WTC11 (cell line): Measurements from ENCODE around the gene ADAT3. TPM values are rescaled to one million over a fixed set of nuclear protein-coding genes. Genes with fewer than 3 reads are reported as not detected.

Source experiments
- ATAC-seq: fragments of 200-7000 bp; cut with Tn5 transposase; 2 replicates; pipeline ENCODE4 v1.10.0; 2021; ENCODE audit warnings: mild to moderate bottlenecking, moderate library complexity
- CTCF ChIA-PET: fragments of 300-600 bp; sonication (Branson Sonifier 250); formaldehyde crosslinking; loops from one replicate; lab custom pipeline; 2021; ENCODE audit warnings: antibody characterized with exemption; lab: Charles Lee
- POLR2A ChIA-PET: fragments of 350-600 bp; sonication (Branson Sonifier 250); formaldehyde crosslinking; loops from one replicate; lab custom pipeline; 2021; ENCODE audit warnings: antibody characterized with exemption; lab: Charles Lee
- DNase-seq: peaks from one replicate; pipeline ENCODE4 v3.0.0; 2021; ENCODE audit warnings: low spot score
- H3K27ac Mint-ChIP-seq: 2 replicates; pipeline ENCODE4 v1.8.0; 2021; ENCODE audit warnings: mixed read lengths
- H3K27me3 Mint-ChIP-seq: 2 replicates; pipeline ENCODE4 v1.8.0; 2021; ENCODE audit warnings: low read depth, mild to moderate bottlenecking, moderate library complexity, mixed read lengths
- H3K36me3 Mint-ChIP-seq: 2 replicates; pipeline ENCODE4 v1.8.0; 2021; ENCODE audit warnings: mixed read lengths
- H3K4me1 Mint-ChIP-seq: 2 replicates; pipeline ENCODE4 v1.8.0; 2022; ENCODE audit warnings: mixed read lengths
- H3K4me3 Mint-ChIP-seq: 2 replicates; pipeline ENCODE4 v1.8.0; 2021; ENCODE audit warnings: mild to moderate bottlenecking, moderate library complexity, mixed read lengths
- H3K9me3 Mint-ChIP-seq: 2 replicates; pipeline ENCODE4 v1.8.0; 2021; ENCODE audit warnings: mixed read lengths
- ELF4 ChIP-seq: sonication (generic); formaldehyde crosslinking; IDR thresholded peaks from 2 replicates; pipeline ENCODE4 v1.8.1; 2022; ENCODE audit warnings: low read depth, mild to moderate bottlenecking, moderate library complexity, missing genetic modification reagents
- EMX1 ChIP-seq: fragments of 250-450 bp; sonication (Bioruptor Pico); IDR thresholded peaks from 2 replicates; pipeline ENCODE4 v1.8.0; 2021; ENCODE audit warnings: mild to moderate bottlenecking
- ESRRA ChIP-seq: sonication (generic); formaldehyde crosslinking; IDR thresholded peaks from 2 replicates; pipeline ENCODE4 v1.8.1; 2022; ENCODE audit warnings: mild to moderate bottlenecking, missing genetic modification reagents, borderline replicate concordance
- FOXJ3 ChIP-seq: sonication (generic); formaldehyde crosslinking; IDR thresholded peaks from 2 replicates; pipeline ENCODE4 v1.9.0; 2021; ENCODE audit warnings: missing genetic modification reagents, mild to moderate bottlenecking, borderline replicate concordance
- FOXP1 ChIP-seq: sonication (generic); formaldehyde crosslinking; IDR thresholded peaks from 2 replicates; pipeline ENCODE4 v1.8.0; 2022; ENCODE audit warnings: missing genetic modification reagents, mild to moderate bottlenecking, moderate library complexity, borderline replicate concordance
- GABPB1 ChIP-seq: sonication (generic); formaldehyde crosslinking; IDR thresholded peaks from 2 replicates; pipeline ENCODE4 v1.8.1; 2023; ENCODE audit warnings: mild to moderate bottlenecking, missing genetic modification reagents
- GTF2I ChIP-seq: fragments of 250-450 bp; sonication (Bioruptor Pico); conservative IDR thresholded peaks from 2 replicates; pipeline ENCODE4 v1.4.0; 2021; ENCODE audit warnings: mild to moderate bottlenecking
- HMGA2 ChIP-seq: fragments of 250-450 bp; sonication (Bioruptor Pico); IDR thresholded peaks from 2 replicates; pipeline ENCODE4 v1.4.0; 2021; ENCODE audit warnings: mild to moderate bottlenecking, moderate library complexity
- MXD4 ChIP-seq: fragments of 250-450 bp; sonication (Bioruptor Pico); IDR thresholded peaks from 2 replicates; pipeline ENCODE4 v1.8.0; 2021; ENCODE audit warnings: mild to moderate bottlenecking, moderate library complexity, borderline replicate concordance
- OVOL2 ChIP-seq: fragments of 250-450 bp; sonication (Bioruptor Pico); IDR thresholded peaks from 2 replicates; pipeline ENCODE4 v1.9.0; 2021; ENCODE audit warnings: mild to moderate bottlenecking, borderline replicate concordance
- PRRX2 ChIP-seq: fragments of 250-450 bp; sonication (Bioruptor Pico); IDR thresholded peaks from 2 replicates; pipeline ENCODE4 v1.8.0; 2021; ENCODE audit warnings: mild to moderate bottlenecking
- RELA ChIP-seq: sonication (generic); formaldehyde crosslinking; IDR thresholded peaks from 2 replicates; pipeline ENCODE4 v1.8.1; 2022; ENCODE audit warnings: missing genetic modification reagents, mild to moderate bottlenecking, borderline replicate concordance
- SOX15 ChIP-seq: fragments of 250-450 bp; sonication (Bioruptor Pico); IDR thresholded peaks from 2 replicates; pipeline ENCODE4 v1.9.0; 2021; ENCODE audit warnings: mild to moderate bottlenecking
- SP1 ChIP-seq: sonication (generic); formaldehyde crosslinking; conservative IDR thresholded peaks from 2 replicates; pipeline ENCODE4 v1.8.1; 2022; ENCODE audit warnings: missing genetic modification reagents
- TEAD4 ChIP-seq: sonication (generic); formaldehyde crosslinking; IDR thresholded peaks from 2 replicates; pipeline ENCODE4 v1.8.0; 2022; ENCODE audit warnings: mild to moderate bottlenecking, missing genetic modification reagents
- TP53 ChIP-seq: sonication (generic); formaldehyde crosslinking; IDR thresholded peaks from 2 replicates; pipeline ENCODE4 v1.8.1; 2023; ENCODE audit warnings: mild to moderate bottlenecking, missing genetic modification reagents
- ZNF219 ChIP-seq: sonication (generic); formaldehyde crosslinking; IDR thresholded peaks from 2 replicates; pipeline ENCODE4 v1.8.0; 2023; ENCODE audit warnings: missing genetic modification reagents, mild to moderate bottlenecking, borderline replicate concordance
- ZNF396 ChIP-seq: fragments of 250-450 bp; sonication (Bioruptor Pico); IDR thresholded peaks from 2 replicates; pipeline ENCODE4 v1.8.0; 2021; ENCODE audit warnings: mild to moderate bottlenecking, moderate library complexity, borderline replicate concordance
- ZNF423 ChIP-seq: fragments of 250-450 bp; sonication (Bioruptor Pico); IDR thresholded peaks from 2 replicates; pipeline ENCODE4 v2.1.2; 2022; ENCODE audit warnings: mild to moderate bottlenecking, moderate library complexity
- ZNF671 ChIP-seq: fragments of 250-450 bp; sonication (Bioruptor Pico); IDR thresholded peaks from 2 replicates; pipeline ENCODE4 v1.8.0; 2021; ENCODE audit warnings: mild to moderate bottlenecking
- total RNA-seq: library from RNA; stranded (reverse); gene quantifications from 3 replicates; pipeline ENCODE4 v1.2.3, GENCODE V29; 2021
- TF ChIP-seq, protein P1 (sequence below): fragments of 250-450 bp; sonication (Bioruptor Pico); IDR thresholded peaks from 2 replicates; pipeline ENCODE4 v1.9.0; 2021; ENCODE audit warnings: mild to moderate bottlenecking
- TF ChIP-seq, protein P2 (sequence below): sonication (generic); formaldehyde crosslinking; IDR thresholded peaks from 2 replicates; pipeline ENCODE4 v1.8.1; 2023; ENCODE audit warnings: mild to moderate bottlenecking, missing genetic modification reagents, moderate library complexity
- TF ChIP-seq, protein P3 (sequence below): sonication (generic); formaldehyde crosslinking; IDR thresholded peaks from 2 replicates; pipeline ENCODE4 v1.8.1; 2022; ENCODE audit warnings: mild to moderate bottlenecking, moderate library complexity, missing genetic modification reagents
- TF ChIP-seq, protein P4 (sequence below): fragments of 200-600 bp; IDR thresholded peaks from 2 replicates; pipeline ENCODE4 v1.8.0; 2022; ENCODE audit warnings: antibody characterized with exemption
- TF ChIP-seq, protein P5 (sequence below): sonication (generic); formaldehyde crosslinking; IDR thresholded peaks from 2 replicates; pipeline ENCODE4 v1.8.1; 2022; ENCODE audit warnings: mild to moderate bottlenecking, missing genetic modification reagents, moderate library complexity, borderline replicate concordance
- TF ChIP-seq, protein P6 (sequence below): sonication (generic); formaldehyde crosslinking; conservative IDR thresholded peaks from 2 replicates; pipeline ENCODE4 v1.8.1; 2023; ENCODE audit warnings: mild to moderate bottlenecking, low read depth, missing genetic modification reagents, moderate library complexity

The ADAT3 gene
- total RNA-seq, 1 experiment from 2014 or later: 20.3 TPM

DNA sequence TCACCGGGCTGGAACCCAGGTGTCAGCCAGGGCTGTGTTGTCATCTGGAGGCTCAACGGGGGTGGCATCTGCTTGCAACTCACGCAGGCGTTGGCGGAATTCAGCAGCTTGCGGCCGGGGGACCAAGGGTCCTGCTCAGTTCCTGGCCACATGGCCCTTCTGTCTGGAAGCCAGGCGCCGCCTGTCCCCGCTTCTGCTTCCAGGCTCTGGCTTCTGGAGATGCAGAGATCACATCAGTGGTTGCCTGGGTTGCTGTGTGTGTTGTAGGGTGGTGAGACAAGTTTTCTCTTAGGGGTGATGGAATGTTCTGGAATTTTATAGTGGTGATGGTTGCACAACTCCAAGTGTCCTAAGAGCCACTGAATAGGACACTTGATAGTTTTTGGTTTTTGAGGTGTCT lies 5.0 kb downstream of the ADAT3 start (continued):
- TF ChIP-seq, protein P1, sequence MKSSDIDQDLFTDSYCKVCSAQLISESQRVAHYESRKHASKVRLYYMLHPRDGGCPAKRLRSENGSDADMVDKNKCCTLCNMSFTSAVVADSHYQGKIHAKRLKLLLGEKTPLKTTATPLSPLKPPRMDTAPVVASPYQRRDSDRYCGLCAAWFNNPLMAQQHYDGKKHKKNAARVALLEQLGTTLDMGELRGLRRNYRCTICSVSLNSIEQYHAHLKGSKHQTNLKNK: no peak
- TF ChIP-seq FOXP1 (CRISPR knock-in tag): no peak
- TF ChIP-seq RELA (CRISPR knock-in tag): no peak
- no peak for TF ChIP-seq PRRX2 (CRISPR knock-in tag)
- TF ChIP-seq ESRRA (CRISPR knock-in tag): no peak
- TF ChIP-seq, protein P2, sequence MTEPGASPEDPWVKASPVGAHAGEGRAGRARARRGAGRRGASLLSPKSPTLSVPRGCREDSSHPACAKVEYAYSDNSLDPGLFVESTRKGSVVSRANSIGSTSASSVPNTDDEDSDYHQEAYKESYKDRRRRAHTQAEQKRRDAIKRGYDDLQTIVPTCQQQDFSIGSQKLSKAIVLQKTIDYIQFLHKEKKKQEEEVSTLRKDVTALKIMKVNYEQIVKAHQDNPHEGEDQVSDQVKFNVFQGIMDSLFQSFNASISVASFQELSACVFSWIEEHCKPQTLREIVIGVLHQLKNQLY (CRISPR knock-in tag): no peak
- TF ChIP-seq ZNF396 (CRISPR knock-in tag): no peak
- TF ChIP-seq FOXJ3 (CRISPR knock-in tag): no peak
- TF ChIP-seq, protein P3, sequence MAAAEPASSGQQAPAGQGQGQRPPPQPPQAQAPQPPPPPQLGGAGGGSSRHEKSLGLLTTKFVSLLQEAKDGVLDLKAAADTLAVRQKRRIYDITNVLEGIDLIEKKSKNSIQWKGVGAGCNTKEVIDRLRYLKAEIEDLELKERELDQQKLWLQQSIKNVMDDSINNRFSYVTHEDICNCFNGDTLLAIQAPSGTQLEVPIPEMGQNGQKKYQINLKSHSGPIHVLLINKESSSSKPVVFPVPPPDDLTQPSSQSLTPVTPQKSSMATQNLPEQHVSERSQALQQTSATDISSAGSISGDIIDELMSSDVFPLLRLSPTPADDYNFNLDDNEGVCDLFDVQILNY (CRISPR knock-in tag): no peak
- TF ChIP-seq ZNF423 (CRISPR knock-in tag): no peak
- no peak for TF ChIP-seq OVOL2

DNA sequence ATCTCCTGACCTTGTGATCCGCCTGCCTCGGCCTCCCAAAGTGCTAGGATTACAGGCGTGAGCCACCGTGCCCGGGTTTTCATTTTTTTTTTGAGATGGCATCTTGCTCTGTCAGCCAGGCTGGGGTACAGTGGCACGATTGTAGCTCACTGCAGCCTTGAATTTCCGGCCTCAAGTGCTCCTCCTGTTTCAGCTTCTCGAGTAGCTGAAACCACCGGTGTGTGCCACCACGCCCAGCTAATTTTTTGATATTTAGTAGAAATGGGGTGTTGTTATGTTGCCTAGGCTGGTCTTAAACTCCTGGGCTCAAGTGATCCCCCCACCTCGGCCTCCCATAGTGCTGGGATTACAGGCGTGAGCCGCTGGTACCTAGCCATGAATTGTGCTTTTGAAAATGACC lies 5.9 kb downstream of the ADAT3 start:
- H3K27ac Mint-ChIP-seq: no peak overlapping the region
- no peak for ATAC-seq
- TF ChIP-seq SOX15 (no peak), ZNF423 (CRISPR knock-in tag) (no peak), ELF4 (no peak), ZNF219 (CRISPR knock-in tag) (no peak), GTF2I (no peak), TEAD4 (no peak), TP53 (CRISPR knock-in tag) (no peak)
- TF ChIP-seq, all 79 proteins: peak for 0
- Mint-ChIP-seq H3K27me3 (no peaks in the 10 kb centered on the region), H3K36me3 (peaks cover 6% of the 10 kb centered on the region; the same call in 1 of the 2 replicates), H3K4me3 (no peak overlapping the region), H3K4me1 (no peaks in the 10 kb centered on the region), H3K9me3 (no peaks in the 10 kb centered on the region)
- CTCF ChIA-PET: interaction anchor here (1.3 to 2.0 kb wide), 3 partner anchors 13 to 46 kb away, joined by 4 to 6 read pairs (median 5); no protein-coding TSS in a partner anchor
- POLR2A ChIA-PET: no interaction called here
- DNase-seq: no peak

DNA sequence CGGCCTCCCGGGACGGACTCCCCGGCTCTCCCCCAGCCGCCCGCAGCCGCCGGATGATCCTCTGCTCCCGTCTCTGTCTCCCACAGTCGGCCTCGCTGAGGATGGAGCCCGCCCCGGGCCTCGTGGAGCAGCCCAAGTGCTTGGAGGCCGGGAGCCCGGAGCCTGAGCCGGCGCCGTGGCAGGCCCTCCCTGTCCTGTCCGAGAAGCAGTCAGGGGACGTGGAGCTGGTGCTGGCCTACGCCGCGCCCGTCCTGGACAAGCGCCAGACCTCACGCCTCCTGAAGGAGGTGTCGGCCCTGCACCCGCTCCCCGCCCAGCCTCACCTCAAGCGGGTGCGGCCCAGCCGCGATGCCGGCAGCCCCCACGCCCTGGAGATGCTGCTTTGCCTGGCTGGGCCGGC lies 6.8 kb downstream of the ADAT3 start:
- Mint-ChIP-seq H3K9me3 (no peaks in the 10 kb centered on the region), H3K36me3 (peaks cover 6% of the 10 kb centered on the region; the same call in 1 of the 2 replicates), H3K4me1 (no peaks in the 10 kb centered on the region), H3K27me3 (no peaks in the 10 kb centered on the region), H3K4me3 (no peak overlapping the region), H3K27ac (no peak overlapping the region)
- DNase-seq: no peak
- ATAC-seq: no peak
- ChIA-PET POLR2A (no interaction called here), CTCF (interaction anchor here (1.3 kb wide), 1 partner anchor 47 kb away, joined by 4 read pairs; no protein-coding TSS in a partner anchor)
- TF ChIP-seq EMX1 (CRISPR knock-in tag): no peak
- TF ChIP-seq, protein P4, sequence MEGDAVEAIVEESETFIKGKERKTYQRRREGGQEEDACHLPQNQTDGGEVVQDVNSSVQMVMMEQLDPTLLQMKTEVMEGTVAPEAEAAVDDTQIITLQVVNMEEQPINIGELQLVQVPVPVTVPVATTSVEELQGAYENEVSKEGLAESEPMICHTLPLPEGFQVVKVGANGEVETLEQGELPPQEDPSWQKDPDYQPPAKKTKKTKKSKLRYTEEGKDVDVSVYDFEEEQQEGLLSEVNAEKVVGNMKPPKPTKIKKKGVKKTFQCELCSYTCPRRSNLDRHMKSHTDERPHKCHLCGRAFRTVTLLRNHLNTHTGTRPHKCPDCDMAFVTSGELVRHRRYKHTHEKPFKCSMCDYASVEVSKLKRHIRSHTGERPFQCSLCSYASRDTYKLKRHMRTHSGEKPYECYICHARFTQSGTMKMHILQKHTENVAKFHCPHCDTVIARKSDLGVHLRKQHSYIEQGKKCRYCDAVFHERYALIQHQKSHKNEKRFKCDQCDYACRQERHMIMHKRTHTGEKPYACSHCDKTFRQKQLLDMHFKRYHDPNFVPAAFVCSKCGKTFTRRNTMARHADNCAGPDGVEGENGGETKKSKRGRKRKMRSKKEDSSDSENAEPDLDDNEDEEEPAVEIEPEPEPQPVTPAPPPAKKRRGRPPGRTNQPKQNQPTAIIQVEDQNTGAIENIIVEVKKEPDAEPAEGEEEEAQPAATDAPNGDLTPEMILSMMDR: no peak
- TF ChIP-seq OVOL2: no peak
- no peak for TF ChIP-seq HMGA2 (CRISPR knock-in tag)
- TF ChIP-seq, protein P5, sequence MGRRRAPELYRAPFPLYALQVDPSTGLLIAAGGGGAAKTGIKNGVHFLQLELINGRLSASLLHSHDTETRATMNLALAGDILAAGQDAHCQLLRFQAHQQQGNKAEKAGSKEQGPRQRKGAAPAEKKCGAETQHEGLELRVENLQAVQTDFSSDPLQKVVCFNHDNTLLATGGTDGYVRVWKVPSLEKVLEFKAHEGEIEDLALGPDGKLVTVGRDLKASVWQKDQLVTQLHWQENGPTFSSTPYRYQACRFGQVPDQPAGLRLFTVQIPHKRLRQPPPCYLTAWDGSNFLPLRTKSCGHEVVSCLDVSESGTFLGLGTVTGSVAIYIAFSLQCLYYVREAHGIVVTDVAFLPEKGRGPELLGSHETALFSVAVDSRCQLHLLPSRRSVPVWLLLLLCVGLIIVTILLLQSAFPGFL (CRISPR knock-in tag): no peak
- TF ChIP-seq SP1 (CRISPR knock-in tag): no peak
- TF ChIP-seq ZNF671: no peak
- TF ChIP-seq MXD4: no peak
- TF ChIP-seq, protein P6, sequence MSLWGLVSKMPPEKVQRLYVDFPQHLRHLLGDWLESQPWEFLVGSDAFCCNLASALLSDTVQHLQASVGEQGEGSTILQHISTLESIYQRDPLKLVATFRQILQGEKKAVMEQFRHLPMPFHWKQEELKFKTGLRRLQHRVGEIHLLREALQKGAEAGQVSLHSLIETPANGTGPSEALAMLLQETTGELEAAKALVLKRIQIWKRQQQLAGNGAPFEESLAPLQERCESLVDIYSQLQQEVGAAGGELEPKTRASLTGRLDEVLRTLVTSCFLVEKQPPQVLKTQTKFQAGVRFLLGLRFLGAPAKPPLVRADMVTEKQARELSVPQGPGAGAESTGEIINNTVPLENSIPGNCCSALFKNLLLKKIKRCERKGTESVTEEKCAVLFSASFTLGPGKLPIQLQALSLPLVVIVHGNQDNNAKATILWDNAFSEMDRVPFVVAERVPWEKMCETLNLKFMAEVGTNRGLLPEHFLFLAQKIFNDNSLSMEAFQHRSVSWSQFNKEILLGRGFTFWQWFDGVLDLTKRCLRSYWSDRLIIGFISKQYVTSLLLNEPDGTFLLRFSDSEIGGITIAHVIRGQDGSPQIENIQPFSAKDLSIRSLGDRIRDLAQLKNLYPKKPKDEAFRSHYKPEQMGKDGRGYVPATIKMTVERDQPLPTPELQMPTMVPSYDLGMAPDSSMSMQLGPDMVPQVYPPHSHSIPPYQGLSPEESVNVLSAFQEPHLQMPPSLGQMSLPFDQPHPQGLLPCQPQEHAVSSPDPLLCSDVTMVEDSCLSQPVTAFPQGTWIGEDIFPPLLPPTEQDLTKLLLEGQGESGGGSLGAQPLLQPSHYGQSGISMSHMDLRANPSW (CRISPR knock-in tag): no peak
- no peak for TF ChIP-seq GABPB1
